Tibial nerve (tissue), 3 donors: ENCODE measurements around the gene NEGR1.

Experiments
- CTCF ChIP-seq, 5 experiments: fragments of 200-600 bp in 3 of 5; fragments of 450-650 bp in 2 of 5; sonication (generic) in 3 of 5; IDR thresholded peaks; one replicate each; pipeline ENCODE4 v1.5.1; 2016 to 2019; ENCODE audit warnings: antibody characterized with exemption in 5 of 5, mild to moderate bottlenecking in 3 of 5, moderate library complexity in 2 of 5
- POLR2A ChIP-seq, 2 donors: fragments of 450-650 bp; IDR thresholded peaks; one replicate each; pipeline ENCODE4 v1.6.1; 2017; ENCODE audit warnings: antibody characterized with exemption in 2 of 2, mild to moderate bottlenecking in 2 of 2, moderate library complexity in 2 of 2

GRCh38 chr1:72326494-72326893, 44.2 kb upstream of the NEGR1 start:
- TF ChIP-seq CTCF (IDR thresholded peaks at IDR 0.05) = no peak
- TF ChIP-seq POLR2A (IDR thresholded peaks at IDR 0.05) = no peak
